SK-N-DZ (cell line): ENCODE results near the gene EIF2B2.

Experiments used
- DNase-seq: peaks from one replicate; pipeline ENCODE4 v3.0.0-alpha.2; 2015; ENCODE audit warnings: low spot score

The EIF2B2 gene

GRCh38 chr14:74973905-74974363, 28.8 kb upstream of the EIF2B2 start:
- DNase-seq: no peak

- no peak for DNase-seq
Observed at GRCh38 chr14:74974364-74975058, 28.2 kb upstream of the EIF2B2 start.

- DNase-seq: no peak
Observed at GRCh38 chr14:74975059-74975810, 27.5 kb upstream of the EIF2B2 start.

- no peak for DNase-seq
Observed at GRCh38 chr14:74976264-74977113, 26.2 kb upstream of the EIF2B2 start.

GRCh38 chr14:74977164-74977900, 25.4 kb upstream of the EIF2B2 start:
- no peak for DNase-seq

- no peak for DNase-seq
Observed at GRCh38 chr14:74977901-74978385, 24.8 kb upstream of the EIF2B2 start.

- peak; percentile 86 for DNase-seq
Observed at GRCh38 chr14:74978416-74978947, 24.2 kb upstream of the EIF2B2 start.

GRCh38 chr14:74979029-74979428, 23.7 kb upstream of the EIF2B2 start:
- no peak for DNase-seq

GRCh38 chr14:74979442-74980397, 23.0 kb upstream of the EIF2B2 start:
- DNase-seq: peak; percentile 70

GRCh38 chr14:74980398-74980730, 22.4 kb upstream of the EIF2B2 start:
- DNase-seq: peak; percentile 29

- peak; percentile 58 for DNase-seq
Observed at GRCh38 chr14:74980731-74981461, 21.8 kb upstream of the EIF2B2 start.

GRCh38 chr14:74981462-74981782, 21.3 kb upstream of the EIF2B2 start:
- DNase-seq: no peak

- no peak for DNase-seq
Observed at GRCh38 chr14:74981833-74982232, 20.9 kb upstream of the EIF2B2 start.

- no peak for DNase-seq
Observed at GRCh38 chr14:74982661-74983060, 20.1 kb upstream of the EIF2B2 start.

GRCh38 chr14:74983343-74983742, 19.4 kb upstream of the EIF2B2 start:
- no peak for DNase-seq

GRCh38 chr14:74984236-74985027, 18.3 kb upstream of the EIF2B2 start:
- DNase-seq: no peak

GRCh38 chr14:74985028-74985310, 17.8 kb upstream of the EIF2B2 start:
- DNase-seq: no peak

- no peak for DNase-seq
Observed at GRCh38 chr14:74985806-74986205, 16.9 kb upstream of the EIF2B2 start.

- no peak for DNase-seq
Observed at GRCh38 chr14:74988131-74988530, 14.6 kb upstream of the EIF2B2 start.
